HG02840 (cell line): ENCODE data around the gene ZSCAN20.
A peak's percentile ranks its signal among the peaks of the same experiment; 100 is the strongest.

Experiments used
- ATAC-seq: cut with Tn5 transposase; IDR thresholded peaks from one replicate; pipeline ENCODE4 v1.9.1; 2021; ENCODE audit warnings: mild to moderate bottlenecking, moderate library complexity, moderate number of reproducible peaks; ENCODE audit not compliant: unreplicated experiment, low FRiP score

The ZSCAN20 gene

DNA sequence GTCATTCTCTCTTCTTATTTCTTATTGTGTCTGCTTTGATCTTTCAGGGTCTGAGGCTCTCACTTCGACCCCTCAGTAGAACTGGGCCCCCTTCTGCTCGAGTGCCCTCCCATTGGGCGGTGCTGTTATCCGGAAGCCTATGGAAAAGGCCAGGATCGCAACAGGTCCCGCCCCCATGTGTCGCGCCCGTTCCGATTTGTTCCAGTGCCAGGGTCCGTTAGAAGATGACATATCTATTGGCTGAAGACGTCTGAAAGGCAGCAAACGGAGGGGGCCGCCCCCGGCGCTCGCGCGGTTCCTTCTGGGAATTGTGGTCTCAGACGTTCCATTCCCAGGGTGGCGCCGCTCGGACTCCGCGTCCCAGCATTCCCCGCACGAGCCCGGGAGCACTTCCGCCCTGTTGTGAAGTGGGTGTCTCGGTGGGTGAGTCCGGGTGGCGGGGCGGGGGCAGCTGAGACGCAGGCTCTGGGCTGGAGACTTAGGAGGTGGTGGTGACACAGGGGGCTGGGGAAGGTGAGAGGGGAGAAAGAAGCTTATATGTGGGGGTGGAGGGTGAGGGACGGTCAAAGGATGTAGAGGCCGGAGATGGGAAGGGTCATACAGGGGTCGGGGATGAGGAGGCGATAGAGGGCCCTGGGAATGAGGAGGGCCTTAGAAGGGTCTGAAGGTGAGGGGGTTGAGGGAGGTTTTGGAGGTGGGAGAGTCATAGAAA lies at the start of gene ZSCAN20:
Gene ZSCAN20 (plus strand): TSS at position 377 of the 712 bp plus-strand sequence. CDS start 6,644 bp downstream, outside the sequence.
- peak; percentile 94 for ATAC-seq

DNA sequence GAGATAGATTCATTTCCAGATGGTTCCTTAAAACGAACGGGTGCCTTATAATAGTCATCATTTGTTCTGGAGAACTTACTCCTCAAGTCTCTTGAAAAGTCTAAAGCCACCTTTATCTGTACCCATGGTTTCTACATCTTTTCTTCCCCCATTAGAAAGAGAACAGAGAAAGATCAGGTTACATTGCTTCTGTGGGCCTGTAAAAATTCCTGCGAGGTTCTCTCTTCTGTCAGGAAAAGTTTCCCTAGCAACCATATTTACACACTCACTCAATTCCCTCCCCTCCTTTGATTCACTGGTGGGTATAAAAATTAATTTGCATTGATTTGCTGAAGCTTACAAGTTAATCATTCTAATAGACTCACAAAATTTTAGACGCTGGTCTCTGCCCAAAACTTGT lies 48.2 kb upstream of the ZSCAN20 start:
- no peak for ATAC-seq

DNA sequence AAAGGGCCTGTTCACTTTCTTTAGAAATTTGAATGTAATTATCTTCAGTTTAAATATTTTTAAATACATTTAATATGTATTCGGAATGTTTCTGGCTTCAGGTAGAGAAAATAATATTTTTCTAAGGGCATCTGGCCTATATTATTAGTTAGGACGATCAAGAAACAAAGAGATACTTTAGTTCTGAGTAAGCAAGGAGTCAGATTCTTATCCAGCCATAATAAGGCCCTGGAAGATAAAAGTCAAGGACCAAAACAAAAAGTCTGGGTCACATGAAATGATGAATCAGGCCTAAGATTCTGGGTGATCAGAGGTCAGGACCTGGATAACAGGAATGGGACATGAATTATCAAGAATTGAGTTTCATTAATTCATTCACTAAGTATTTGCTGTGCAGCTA lies 47.8 kb upstream of the ZSCAN20 start:
- ATAC-seq, result no peak

- ATAC-seq, result no peak
Measured at GRCh38 chr1:33425900-33426299, 46.5 kb upstream of the ZSCAN20 start.

DNA sequence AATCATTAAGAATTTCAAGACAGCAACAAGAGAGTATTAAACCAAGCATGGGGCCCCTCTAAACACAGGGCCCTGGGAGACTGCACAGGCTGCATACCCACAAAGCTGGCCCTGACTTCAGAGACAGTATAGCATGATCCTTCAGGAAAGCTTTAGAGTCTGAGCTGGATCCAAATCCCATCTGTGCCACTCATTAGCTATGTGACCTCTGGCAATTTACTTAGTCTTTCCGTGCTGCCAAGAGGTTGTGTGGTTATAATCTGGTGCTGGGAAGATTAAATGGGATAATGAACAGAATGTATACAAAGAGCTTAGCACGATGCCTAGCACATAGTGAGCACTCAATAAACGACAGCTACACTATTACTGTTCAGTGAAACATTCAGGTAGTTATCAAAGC lies 45.5 kb upstream of the ZSCAN20 start:
- no peak for ATAC-seq

- no peak for ATAC-seq
Measured at GRCh38 chr1:33428661-33429060, 43.8 kb upstream of the ZSCAN20 start.

DNA sequence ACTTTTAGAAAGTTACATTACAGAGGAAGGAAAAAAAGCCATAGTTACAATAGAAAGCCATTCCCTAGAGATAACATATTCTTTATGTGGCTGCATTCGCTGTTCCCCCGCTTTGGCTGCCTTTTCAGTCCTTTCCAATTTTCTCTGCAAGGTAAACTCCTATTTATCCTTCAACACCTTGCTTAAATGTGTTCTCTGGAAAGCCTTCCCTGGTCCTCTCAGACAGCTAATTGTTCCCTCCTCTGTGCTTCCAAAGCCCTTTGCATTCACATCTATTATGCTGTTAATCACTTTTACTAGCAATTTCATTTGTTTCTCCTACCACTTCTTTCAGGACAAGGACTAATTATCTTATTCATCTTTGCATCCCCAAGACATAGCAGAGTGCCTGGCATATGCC lies 43.1 kb upstream of the ZSCAN20 start:
- no peak for ATAC-seq

GRCh38 chr1:33429856-33430691 lies 42.4 kb upstream of the ZSCAN20 start:
- no peak for ATAC-seq

DNA sequence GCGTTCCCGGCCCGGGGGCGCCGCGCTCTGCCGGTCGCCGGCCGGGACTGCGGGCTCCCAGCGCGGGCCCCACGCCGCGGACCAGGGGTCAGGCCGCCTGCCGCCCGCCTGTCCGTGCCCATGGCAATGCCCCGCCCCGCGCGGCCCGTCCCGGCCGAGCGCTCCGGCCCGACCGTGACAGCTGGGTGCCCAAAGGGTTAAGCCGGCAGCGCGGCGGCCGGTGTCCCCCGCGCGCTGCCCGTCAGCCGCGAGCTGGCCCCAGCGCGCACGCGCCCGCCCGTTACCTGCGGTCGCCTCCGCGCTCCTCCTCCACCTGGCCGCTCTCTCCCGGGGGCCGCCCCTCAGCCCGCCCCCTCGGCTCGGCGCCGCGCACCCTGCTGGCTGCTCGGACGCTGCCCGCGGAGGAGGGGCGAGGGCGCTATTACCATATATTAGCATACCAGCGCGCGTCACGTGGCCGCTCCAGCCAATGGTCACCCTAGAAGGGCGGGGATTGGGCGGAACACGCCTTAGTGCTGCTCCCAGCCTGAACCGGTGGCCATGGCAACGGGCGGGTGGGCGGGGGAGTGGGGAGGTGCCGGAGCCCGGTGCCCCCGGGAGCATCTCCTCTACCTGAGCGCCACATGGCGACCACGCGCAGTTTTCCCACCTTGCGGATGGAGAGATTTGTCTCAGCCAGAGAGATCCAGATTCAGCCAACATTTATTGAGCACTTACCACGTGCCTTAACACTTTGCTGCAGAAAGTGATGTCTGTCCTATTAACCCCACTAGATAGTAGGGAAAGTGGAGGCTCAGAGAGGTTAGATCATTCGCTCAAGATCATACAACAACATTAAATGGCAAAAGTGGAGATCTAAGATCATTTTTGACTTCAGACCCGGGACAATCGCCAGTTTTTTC lies 41.5 kb upstream of the ZSCAN20 start, which contains the start of gene PHC2:
Gene PHC2 (minus strand): TSS at position 404 of the 902 bp plus-strand sequence. CDS start 55,556 bp downstream, outside the sequence.
- ATAC-seq, result no peak

- ATAC-seq, result no peak
Measured at GRCh38 chr1:33433509-33434362, 38.7 kb upstream of the ZSCAN20 start.

GRCh38 chr1:33434363-33434750 lies 38.1 kb upstream of the ZSCAN20 start:
- no peak for ATAC-seq

GRCh38 chr1:33435096-33435820 lies 37.2 kb upstream of the ZSCAN20 start:
- ATAC-seq, result no peak

- no peak for ATAC-seq
Measured at GRCh38 chr1:33436557-33437285, 35.7 kb upstream of the ZSCAN20 start.

DNA sequence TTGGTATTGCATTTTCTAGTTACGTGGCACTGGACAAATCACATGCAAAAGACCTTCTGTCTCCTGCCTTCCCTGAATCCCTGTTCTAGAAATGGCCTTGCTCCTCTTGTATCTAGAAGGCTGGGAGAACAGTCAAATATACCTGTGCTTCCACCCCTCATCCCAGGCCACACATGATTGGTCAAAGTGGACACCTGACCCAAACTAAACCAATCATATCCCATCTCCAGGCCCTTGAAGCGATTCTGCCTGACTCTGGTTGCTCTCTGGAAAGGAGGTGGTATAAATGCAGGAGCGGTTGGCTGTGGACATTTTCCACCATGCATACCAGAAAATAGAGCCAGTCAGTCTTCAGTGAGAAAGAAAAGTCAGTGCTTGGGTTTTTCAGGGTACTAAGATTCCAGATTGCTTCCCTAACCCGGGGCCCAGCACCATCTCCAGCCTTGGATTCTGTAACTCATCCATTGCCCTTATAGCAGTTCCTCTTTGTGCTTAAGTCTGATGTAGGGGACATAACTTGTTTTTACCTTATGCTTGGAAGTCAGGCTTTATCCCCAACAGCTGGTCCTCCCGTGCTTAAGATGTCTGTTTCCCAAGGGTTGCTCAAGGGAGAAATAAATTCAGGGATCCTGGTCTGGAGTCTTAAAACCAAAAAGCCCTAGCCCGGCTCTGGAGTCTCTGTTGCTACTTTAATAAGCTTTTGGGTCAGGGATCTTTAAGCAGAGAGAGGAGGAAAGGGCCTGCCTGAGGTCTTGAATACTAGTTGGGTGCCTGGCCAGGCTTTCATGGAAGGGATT lies 33.9 kb upstream of the ZSCAN20 start:
- no peak for ATAC-seq

DNA sequence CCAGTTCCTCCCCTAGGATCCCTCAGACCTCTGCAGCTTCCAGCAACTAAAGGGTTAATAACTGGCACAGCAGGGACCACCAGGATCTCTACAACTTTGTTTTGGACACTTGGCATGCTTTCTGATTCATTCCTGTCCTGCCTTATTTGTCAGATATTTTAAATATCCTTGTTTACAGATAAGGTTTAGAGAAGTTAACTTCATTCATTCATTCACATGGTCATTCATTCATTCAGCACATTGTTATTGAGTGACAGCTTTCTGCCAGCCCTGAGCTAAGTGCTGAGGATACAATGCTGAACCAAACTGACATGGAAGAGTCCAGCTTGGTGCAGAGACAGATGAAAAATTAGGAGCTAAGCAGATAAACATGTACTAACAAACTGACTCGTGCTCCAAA lies 32.8 kb upstream of the ZSCAN20 start:
- no peak for ATAC-seq

- ATAC-seq, result no peak
Measured at GRCh38 chr1:33441088-33441745, 31.2 kb upstream of the ZSCAN20 start.

- no peak for ATAC-seq
Measured at GRCh38 chr1:33442141-33442540, 30.3 kb upstream of the ZSCAN20 start.
